ENCODE measurements around the gene ZNF169.
"Not testable (repeated sequence)": the region's sequence is repeated elsewhere in the genome, so short reads cannot be mapped to it uniquely, and the experiment has no call there.

The ZNF169 gene

GRCh38 chr9:94256007-94256406 lies 3.1 kb upstream of the ZNF169 start:
- no peak for DNase-seq
- Histone ChIP-seq H3K36me3 (no peaks in the 10 kb centered on the region), H3K9me3 (no peaks in the 10 kb centered on the region), H3K27me3 (peaks cover 6% of the 10 kb centered on the region; the same call in 1 of the 2 replicates), H3K4me3 (ENCODE audit: low read depth, low read length) (no peak overlapping the region), H3K4me1 (no peaks in the 10 kb centered on the region)
- TF ChIP-seq CTCF (IDR thresholded peaks at IDR 0.05; ENCODE audit: low read depth, low read length) = no peak

GRCh38 chr9:94265626-94266402 lies 6.7 kb downstream of the ZNF169 start:
- H3K4me3 ChIP-seq (ENCODE audit: low read depth, low read length); H3K36me3 ChIP-seq; DNase-seq; H3K9me3 ChIP-seq; H3K4me1 ChIP-seq; H3K27me3 ChIP-seq: not testable (repeated sequence)

GRCh38 chr9:94269264-94269663 lies 10.2 kb downstream of the ZNF169 start:
- no peak for TF ChIP-seq CTCF (IDR thresholded peaks at IDR 0.05; ENCODE audit: low read depth, low read length)
- peak; percentile 80 for DNase-seq

GRCh38 chr9:94270009-94270408 lies 10.9 kb downstream of the ZNF169 start:
- no peak for TF ChIP-seq CTCF (IDR thresholded peaks at IDR 0.05; ENCODE audit: low read depth, low read length)
- DNase-seq = no peak
- Histone ChIP-seq H3K9me3 (peaks cover 2% of the 10 kb centered on the region), H3K27me3 (no peaks in the 10 kb centered on the region), H3K4me1 (no peaks in the 10 kb centered on the region; the same call in 1 of the 2 replicates), H3K4me3 (ENCODE audit: low read depth, low read length) (no peak overlapping the region), H3K36me3 (no peaks in the 10 kb centered on the region)

More at GRCh38 chr9:94269264-94269663, 10.2 kb downstream of the ZNF169 start:
- Histone ChIP-seq H3K27me3 (no peaks in the 10 kb centered on the region), H3K36me3 (no peaks in the 10 kb centered on the region), H3K4me1 (no peaks in the 10 kb centered on the region; the same call in 1 of the 2 replicates), H3K4me3 (ENCODE audit: low read depth, low read length) (no peak overlapping the region), H3K9me3 (peaks cover 2% of the 10 kb centered on the region)

DNA sequence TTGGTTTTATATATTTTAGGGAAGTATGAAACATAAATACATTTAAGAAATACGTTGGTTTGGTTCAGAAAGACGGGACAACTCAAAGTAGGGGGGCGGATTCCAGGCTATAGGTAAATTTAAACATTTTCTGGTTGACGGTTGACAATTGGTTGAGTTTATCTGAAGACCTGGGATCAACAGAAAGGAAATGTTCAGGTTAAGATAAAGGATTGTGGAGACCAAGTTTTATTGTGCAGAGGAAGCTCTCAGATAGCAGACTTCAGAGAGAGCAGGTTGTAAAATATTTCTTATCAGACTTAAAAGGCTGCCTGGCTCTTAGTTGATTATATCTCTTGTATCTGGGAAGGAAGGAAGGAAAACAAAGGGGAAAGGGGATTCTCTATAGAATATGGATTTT lies 17.9 kb downstream of the ZNF169 start:
- H3K27me3 ChIP-seq; H3K4me1 ChIP-seq; H3K9me3 ChIP-seq; H3K4me3 ChIP-seq (ENCODE audit: low read depth, low read length); DNase-seq: not testable (repeated sequence)
- H3K36me3 ChIP-seq = peaks cover 12% of the 10 kb centered on the region

DNA sequence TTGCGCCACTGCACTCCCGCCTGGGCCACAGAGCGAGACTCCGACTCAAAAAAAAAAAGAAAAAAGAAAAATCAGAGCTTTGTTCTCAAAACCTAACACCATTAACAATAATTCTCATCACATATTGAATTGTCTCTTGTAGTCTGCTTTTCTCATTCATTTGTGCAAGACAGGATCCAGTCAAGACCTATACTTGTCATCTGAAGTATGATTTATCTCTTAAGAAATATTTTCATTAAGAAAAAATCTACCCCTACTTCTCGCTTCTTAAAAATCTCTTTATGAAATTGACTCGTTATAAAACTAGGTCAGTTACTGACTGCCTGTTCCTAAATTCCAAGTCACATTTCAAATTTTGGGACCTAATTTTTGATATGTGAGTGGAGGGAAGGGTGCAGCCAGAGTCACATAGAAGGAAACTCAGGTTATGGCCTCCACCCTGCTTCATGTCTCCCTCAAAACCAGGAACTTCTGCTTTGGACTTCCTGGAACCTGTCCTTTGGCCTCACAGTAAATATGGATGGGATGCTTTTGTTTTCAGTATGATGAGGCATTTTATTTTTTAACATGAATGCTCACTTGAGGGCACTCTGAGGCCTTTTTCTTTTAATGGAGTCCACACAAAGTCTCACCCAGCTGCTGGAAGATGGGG lies 18.9 kb downstream of the ZNF169 start:
- TF ChIP-seq CTCF (IDR thresholded peaks at IDR 0.05; ENCODE audit: low read depth, low read length) = no peak
- Histone ChIP-seq H3K4me3 (ENCODE audit: low read depth, low read length) (no peak overlapping the region), H3K4me1 (no peaks in the 10 kb centered on the region), H3K36me3 (peaks cover 12% of the 10 kb centered on the region), H3K27me3 (no peaks in the 10 kb centered on the region), H3K9me3 (no peaks in the 10 kb centered on the region)
- no peak for DNase-seq

GRCh38 chr9:94280409-94280989 lies 21.4 kb downstream of the ZNF169 start:
- no peaks in the 10 kb centered on the region for H3K27me3 ChIP-seq
- H3K4me1 ChIP-seq = no peaks in the 10 kb centered on the region
- peaks cover 12% of the 10 kb centered on the region for H3K36me3 ChIP-seq
- H3K9me3 ChIP-seq = no peaks in the 10 kb centered on the region
- no peak for DNase-seq
- no peak overlapping the region for H3K4me3 ChIP-seq (ENCODE audit: low read depth, low read length)
- no peak for TF ChIP-seq CTCF (IDR thresholded peaks at IDR 0.05; ENCODE audit: low read depth, low read length)
